Smooth muscle cell (in vitro differentiated cells): ENCODE results near the gene P4HB. TPM values are rescaled to one million over a fixed set of nuclear protein-coding genes. Genes with fewer than 3 reads are reported as not detected.

ENCODE experiments used
- polyA plus RNA-seq: library from polyadenylated mRNA; unstranded; fragments of >200 nt; fragmentation: Nextera tagmentation; extraction: Ambion mirVana; gene quantifications from 2 replicates; pipeline ENCODE4 v1.2.1, GENCODE V29; 2016
- total RNA-seq: library from RNA; depleted of rRNA; stranded (reverse); fragments of >200 nt; gene quantifications from 2 replicates; pipeline ENCODE4 v1.2.3, GENCODE V29; 2014

Gene P4HB
- total and polyA plus RNA-seq, 2 experiments from 2014 or later, result 1,526 to 1,593 TPM

Other genes with a start within 250 kb of the P4HB start
Only the 30 nearest of the 31 such genes appear.
- gene NPLOC4, start 223.4 kb downstream of the P4HB start, total RNA-seq, result 46.3 and 58.1 TPM in 2 replicates
- gene NPLOC4, start 223.4 kb downstream of the P4HB start, polyA plus RNA-seq, result 52.0 and 60.9 TPM in 2 replicates
- 0.67 and 2.6 TPM in 2 replicates for gene TSPAN10, start 223.3 kb downstream of the P4HB start, total RNA-seq
- gene TSPAN10, start 223.3 kb downstream of the P4HB start, polyA plus RNA-seq, result 1.2 and 3.4 TPM in 2 replicates
- 1.3 and 14.5 TPM in 2 replicates for gene PDE6G, start 204.0 kb downstream of the P4HB start, total RNA-seq
- 3.2 and 5.3 TPM in 2 replicates for gene PDE6G, start 204.0 kb downstream of the P4HB start, polyA plus RNA-seq
- 13.0 and 26.6 TPM in 2 replicates for gene OXLD1, start 193.9 kb downstream of the P4HB start, total RNA-seq
- gene OXLD1, start 193.9 kb downstream of the P4HB start, polyA plus RNA-seq, result 32.1 and 32.3 TPM in 2 replicates
- 5.0 and 8.1 TPM in 2 replicates for gene CCDC137, start 193.8 kb downstream of the P4HB start, total RNA-seq
- 24.6 and 30.2 TPM in 2 replicates for gene CCDC137, start 193.8 kb downstream of the P4HB start, polyA plus RNA-seq
- 22.3 and 24.0 TPM in 2 replicates for gene ARL16, start 176.7 kb downstream of the P4HB start, total RNA-seq
- 62.1 and 77.3 TPM in 2 replicates for gene ARL16, start 176.7 kb downstream of the P4HB start, polyA plus RNA-seq
- 64.9 and 68.0 TPM in 2 replicates for gene HGS, start 176.5 kb downstream of the P4HB start, total RNA-seq
- 164 and 194 TPM in 2 replicates for gene HGS, start 176.5 kb downstream of the P4HB start, polyA plus RNA-seq
- gene MRPL12, start 157.2 kb downstream of the P4HB start, total RNA-seq, result 16.5 and 22.2 TPM in 2 replicates
- 83.6 and 92.4 TPM in 2 replicates for gene MRPL12, start 157.2 kb downstream of the P4HB start, polyA plus RNA-seq
- 8.4 and 11.3 TPM in 2 replicates for gene SLC25A10, start 148.3 kb downstream of the P4HB start, total RNA-seq
- gene SLC25A10, start 148.3 kb downstream of the P4HB start, polyA plus RNA-seq, result 13.0 and 21.0 TPM in 2 replicates
- not detected in 2 replicates for gene GCGR, start 56.4 kb downstream of the P4HB start, total RNA-seq
- 0.58 TPM in 1 of 2 replicates, not detected in the other for gene GCGR, start 56.4 kb downstream of the P4HB start, polyA plus RNA-seq
- 85.1 and 85.8 TPM in 2 replicates for gene MCRIP1, start 27.2 kb downstream of the P4HB start, total RNA-seq
- 194 and 208 TPM in 2 replicates for gene MCRIP1, start 27.2 kb downstream of the P4HB start, polyA plus RNA-seq
- 0.58 and 3.1 TPM in 2 replicates for gene PPP1R27, start 25.5 kb downstream of the P4HB start, total RNA-seq
- gene PPP1R27, start 25.5 kb downstream of the P4HB start, polyA plus RNA-seq, result 0.79 and 1.6 TPM in 2 replicates
- 67.6 and 256 TPM in 2 replicates for gene ARHGDIA, start 10.8 kb upstream of the P4HB start, total RNA-seq
- 353 and 360 TPM in 2 replicates for gene ARHGDIA, start 10.8 kb upstream of the P4HB start, polyA plus RNA-seq
- gene ALYREF, start 31.1 kb upstream of the P4HB start, total RNA-seq, result 58.9 and 75.9 TPM in 2 replicates
- 123 and 136 TPM in 2 replicates for gene ALYREF, start 31.1 kb upstream of the P4HB start, polyA plus RNA-seq
- gene ANAPC11, start 31.2 kb upstream of the P4HB start, total RNA-seq, result 147 and 222 TPM in 2 replicates
- gene ANAPC11, start 31.2 kb upstream of the P4HB start, polyA plus RNA-seq, result 428 and 444 TPM in 2 replicates
- 7.9 TPM in 1 of 2 replicates, not detected in the other for gene NPB, start 41.7 kb upstream of the P4HB start, total RNA-seq
- gene NPB, start 41.7 kb upstream of the P4HB start, polyA plus RNA-seq, result 13.6 and 14.4 TPM in 2 replicates
- gene PCYT2, start 50.9 kb upstream of the P4HB start, total RNA-seq, result 10.3 and 11.4 TPM in 2 replicates
- 27.9 and 50.6 TPM in 2 replicates for gene PCYT2, start 50.9 kb upstream of the P4HB start, polyA plus RNA-seq
- gene SIRT7, start 57.6 kb upstream of the P4HB start, total RNA-seq, result 9.5 and 19.9 TPM in 2 replicates
- gene SIRT7, start 57.6 kb upstream of the P4HB start, polyA plus RNA-seq, result 10.1 and 27.9 TPM in 2 replicates
- gene MAFG, start 67.2 kb upstream of the P4HB start, total RNA-seq, result 13.7 and 15.3 TPM in 2 replicates
- gene MAFG, start 67.2 kb upstream of the P4HB start, polyA plus RNA-seq, result 30.3 and 39.0 TPM in 2 replicates
- 144 and 157 TPM in 2 replicates for gene PYCR1, start 76.8 kb upstream of the P4HB start, total RNA-seq
- 213 and 339 TPM in 2 replicates for gene PYCR1, start 76.8 kb upstream of the P4HB start, polyA plus RNA-seq
- not detected in 2 replicates for gene MYADML2, start 86.7 kb upstream of the P4HB start, total RNA-seq
- gene MYADML2, start 86.7 kb upstream of the P4HB start, polyA plus RNA-seq, result 0.82 TPM in 1 of 2 replicates, not detected in the other
- gene NOTUM, start 100.7 kb upstream of the P4HB start, total RNA-seq, result 0.90 and 1.3 TPM in 2 replicates
- 0.24 and 2.9 TPM in 2 replicates for gene NOTUM, start 100.7 kb upstream of the P4HB start, polyA plus RNA-seq
- 12.3 and 28.4 TPM in 2 replicates for gene ASPSCR1, start 117.1 kb upstream of the P4HB start, total RNA-seq
- gene ASPSCR1, start 117.1 kb upstream of the P4HB start, polyA plus RNA-seq, result 36.5 and 44.0 TPM in 2 replicates
- gene CENPX, start 162.3 kb upstream of the P4HB start, total RNA-seq, result 44.6 and 50.4 TPM in 2 replicates
- gene CENPX, start 162.3 kb upstream of the P4HB start, polyA plus RNA-seq, result 57.5 and 72.8 TPM in 2 replicates
- 7.0 and 9.6 TPM in 2 replicates for gene LRRC45, start 162.8 kb upstream of the P4HB start, total RNA-seq
- gene LRRC45, start 162.8 kb upstream of the P4HB start, polyA plus RNA-seq, result 7.4 and 13.5 TPM in 2 replicates
- gene RAC3, start 171.1 kb upstream of the P4HB start, total RNA-seq, result 29.2 and 33.0 TPM in 2 replicates
- gene RAC3, start 171.1 kb upstream of the P4HB start, polyA plus RNA-seq, result 12.1 and 15.3 TPM in 2 replicates
- gene DCXR, start 177.2 kb upstream of the P4HB start, total RNA-seq, result 34.9 and 46.4 TPM in 2 replicates
- 84.4 and 89.4 TPM in 2 replicates for gene DCXR, start 177.2 kb upstream of the P4HB start, polyA plus RNA-seq
- 20.3 and 27.1 TPM in 2 replicates for gene RFNG, start 191.3 kb upstream of the P4HB start, total RNA-seq
- gene RFNG, start 191.3 kb upstream of the P4HB start, polyA plus RNA-seq, result 54.9 and 58.8 TPM in 2 replicates
- gene GPS1, start 191.4 kb upstream of the P4HB start, total RNA-seq, result 72.0 and 93.7 TPM in 2 replicates
- gene GPS1, start 191.4 kb upstream of the P4HB start, polyA plus RNA-seq, result 134 and 143 TPM in 2 replicates
- 30.7 and 49.4 TPM in 2 replicates for gene DUS1L, start 205.3 kb upstream of the P4HB start, total RNA-seq
- 125 and 141 TPM in 2 replicates for gene DUS1L, start 205.3 kb upstream of the P4HB start, polyA plus RNA-seq